ENCODE measurements around the gene WWOX. TPM values are rescaled to one million over a fixed set of nuclear protein-coding genes. Genes with fewer than 3 reads are reported as not detected.

WWOX gene
- total and polyA plus RNA-seq, 2 donors (not counting 3 experiments of a cell fraction or from before 2014, with no cell fraction given), result 6.2 to 12.5 TPM

DNA sequence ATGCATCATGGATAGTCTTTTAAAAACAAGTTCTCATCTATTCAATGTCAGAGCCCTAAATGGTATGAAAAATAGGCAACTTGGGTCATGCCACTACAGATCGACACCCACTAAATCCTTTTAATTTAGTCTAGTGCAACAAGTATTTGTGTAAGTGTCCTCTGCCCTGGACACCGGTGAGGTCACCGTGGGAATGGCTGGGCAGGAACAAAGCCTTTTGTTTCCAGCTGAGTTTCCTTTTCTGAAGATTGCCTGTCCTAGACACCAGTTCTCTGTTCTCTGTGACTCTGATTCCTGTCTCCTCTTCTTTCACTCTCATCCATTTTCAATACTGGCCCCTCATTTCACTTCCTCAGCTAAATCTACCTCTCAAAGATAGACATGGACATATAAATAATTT lies 1054.6 kb downstream of the WWOX start:
- Histone ChIP-seq H3K36me3 (ENCODE audit: control insufficient read depth in 2 of 2, extremely low read depth in 1 of 2, insufficient read depth in 2 of 2, low read length in 2 of 2) (no peaks in the 10 kb centered on the region), H3K9me1 (replicated peaks; ENCODE audit: control insufficient read depth, extremely low read depth, insufficient read depth, low read length) (no peaks in the 10 kb centered on the region), H3K4me3 (replicated peaks in 1 of 3; ENCODE audit: insufficient read depth in 1 of 3, low read depth in 1 of 3, low read length in 3 of 3) (no peak overlapping the region), H3K27ac (ENCODE audit: insufficient read depth, low read depth, low read length) (no peak overlapping the region), H3K9me3 (replicated peaks; ENCODE audit: control insufficient read depth, insufficient read depth, low read length) (peaks cover 2% of the 10 kb centered on the region), H4K20me1 (replicated peaks; ENCODE audit: control insufficient read depth, extremely low read depth, insufficient read depth, low read length) (no peaks in the 10 kb centered on the region), H2AFZ (ENCODE audit: low read depth, low read length) (no peak overlapping the region), H3K79me2 (ENCODE audit: control insufficient read depth, insufficient read depth, low read length) (no peaks in the 10 kb centered on the region), H3K27me3 (ENCODE audit: control insufficient read depth in 2 of 2, insufficient read depth in 2 of 2, low read length in 2 of 2) (no peaks in the 10 kb centered on the region), H3K4me2 (ENCODE audit: insufficient read depth, low read length) (no peak overlapping the region), H3K9ac (replicated peaks; ENCODE audit: extremely low read depth, insufficient read depth, low read length) (no peak overlapping the region), H3K4me1 (ENCODE audit: control insufficient read depth, extremely low read depth, insufficient read depth, low read length) (no peaks in the 10 kb centered on the region)
- CTCF ChIA-PET, result no interaction called here
- TF ChIP-seq MYC (IDR thresholded peaks at IDR 0.05; ENCODE audit: low read depth, low read length), result no peak
- TF ChIP-seq POLR2AphosphoS5 (IDR thresholded peaks at IDR 0.05; ENCODE audit: insufficient read depth, low read depth, low read length), result no peak
- no peak for TF ChIP-seq GATA2 (IDR thresholded peaks at IDR 0.05; ENCODE audit: insufficient read depth, insufficient read length, low read depth, low read length)
- no peak for TF ChIP-seq POLR2A (IDR thresholded peaks at IDR 0.05; ENCODE audit: low read depth, low read length)
- no peak for TF ChIP-seq JUN (IDR thresholded peaks at IDR 0.05; ENCODE audit: borderline replicate concordance, insufficient read depth, insufficient read length, low read depth)
- no peak for TF ChIP-seq EZH2 (IDR thresholded peaks at IDR 0.05; ENCODE audit: borderline replicate concordance, low read depth, low read length, severe bottlenecking)
- no peak for TF ChIP-seq CTCF (IDR thresholded peaks at IDR 0.05; ENCODE audit: extremely low read depth in 1 of 2, insufficient read depth in 1 of 2, low read depth in 1 of 2, low read length in 2 of 2)
- TF ChIP-seq FOS (IDR thresholded peaks at IDR 0.05; ENCODE audit: borderline replicate concordance, insufficient read depth, low read length), result no peak
- TF ChIP-seq MAX (IDR thresholded peaks at IDR 0.05; ENCODE audit: insufficient read depth, insufficient read length), result no peak
- FAIRE-seq (no peak), DNase-seq (ENCODE audit: low read depth, low spot score) (no peak)
- BruUV-seq (replicated peaks), result no TSS peak
- dilution Hi-C loops (cut with MboI; ENCODE audit: extremely low pct_ligation_motif_present, low sequenced_read_pairs) (no loop called here), intact Hi-C loops (cut with micrococcal nuclease) (no loop called here)
- POLR2A ChIA-PET, result no interaction called here
